H9 (cell line): ENCODE measurements around the gene FXR1. TPM values are rescaled to one million over a fixed set of nuclear protein-coding genes. Genes with fewer than 3 reads are reported as not detected.

Source experiments
- DNase-seq: peaks from one replicate; pipeline ENCODE4 v3.0.0-alpha.2; 2017
- H2AFZ ChIP-seq: one replicate; pipeline ENCODE4 v1.6.1; 2013; ENCODE audit warnings: mild to moderate bottlenecking, low read length, control low read depth, moderate library complexity
- H2AK5ac ChIP-seq: 2 replicates; pipeline ENCODE4 v1.6.1; 2013; ENCODE audit warnings: low read length, control low read depth, mixed read lengths; ENCODE audit not compliant: insufficient read length
- H2BK120ac ChIP-seq: one replicate; pipeline ENCODE4 v1.6.1; 2013; ENCODE audit warnings: low read depth, mild to moderate bottlenecking, low read length, control low read depth, inconsistent platforms; ENCODE audit not compliant: poor library complexity, severe bottlenecking
- H2BK12ac ChIP-seq: 2 replicates; pipeline ENCODE4 v1.6.1; 2013; ENCODE audit warnings: low read length, control low read depth, mixed read lengths, low read depth; ENCODE audit not compliant: insufficient read length
- H2BK15ac ChIP-seq: 2 replicates; pipeline ENCODE4 v1.6.1; 2013; ENCODE audit warnings: low read depth, low read length, control low read depth
- H2BK20ac ChIP-seq: one replicate; pipeline ENCODE4 v1.6.1; 2013; ENCODE audit warnings: low read depth, mild to moderate bottlenecking, low read length, control low read depth, inconsistent platforms; ENCODE audit not compliant: poor library complexity, severe bottlenecking
- H2BK5ac ChIP-seq: 2 replicates; pipeline ENCODE4 v1.6.1; 2013; ENCODE audit warnings: low read length, control low read depth, mixed read lengths; ENCODE audit not compliant: insufficient read length
- H3K14ac ChIP-seq: 2 replicates; pipeline ENCODE4 v1.6.1; 2013; ENCODE audit warnings: low read length, control low read depth; ENCODE audit not compliant: insufficient read depth
- H3K18ac ChIP-seq: 2 replicates; pipeline ENCODE4 v1.6.1; 2013; ENCODE audit warnings: low read depth, mild to moderate bottlenecking, mixed read lengths, low read length, control low read depth; ENCODE audit not compliant: insufficient read length
- H3K23ac ChIP-seq: 2 replicates; pipeline ENCODE4 v1.6.1; 2013; ENCODE audit warnings: low read length, control low read depth, mixed read lengths, low read depth; ENCODE audit not compliant: insufficient read length
- H3K23me2 ChIP-seq: 2 replicates; pipeline ENCODE4 v1.6.1; 2013; ENCODE audit warnings: low read depth, mild to moderate bottlenecking, mixed read lengths, low read length, control low read depth; ENCODE audit not compliant: insufficient read length, poor library complexity, severe bottlenecking
- H3K27ac ChIP-seq: 2 replicates; pipeline ENCODE4 v1.5.1; 2013; ENCODE audit warnings: low read length, control low read depth, mixed read lengths, low read depth; ENCODE audit not compliant: insufficient read length
- H3K27me3 ChIP-seq: 2 replicates; pipeline ENCODE4 v1.6.1; 2013; ENCODE audit warnings: low read length, control low read depth, inconsistent platforms; ENCODE audit not compliant: insufficient read depth
- H3K4ac ChIP-seq: 2 replicates; pipeline ENCODE4 v1.6.1; 2013; ENCODE audit warnings: low read depth, mild to moderate bottlenecking, control low read depth, inconsistent platforms, low read length, moderate library complexity
- H3K4me1 ChIP-seq: 2 replicates; pipeline ENCODE4 v1.6.1; 2013; ENCODE audit warnings: low read length, control low read depth, inconsistent platforms; ENCODE audit not compliant: insufficient read depth
- H3K4me2 ChIP-seq: 2 replicates; pipeline ENCODE4 v1.6.1; 2013; ENCODE audit warnings: low read length, control low read depth, mixed read lengths; ENCODE audit not compliant: insufficient read length, insufficient read depth
- H3K56ac ChIP-seq: 2 replicates; pipeline ENCODE4 v1.6.1; 2013; ENCODE audit warnings: low read depth, mild to moderate bottlenecking, mixed read lengths, low read length, control low read depth; ENCODE audit not compliant: insufficient read length
- H3K79me1 ChIP-seq: 2 replicates; pipeline ENCODE4 v1.6.1; 2013; ENCODE audit warnings: low read depth, mild to moderate bottlenecking, moderate library complexity, low read length, control low read depth, inconsistent platforms; ENCODE audit not compliant: insufficient read depth, poor library complexity, severe bottlenecking
- H3K79me2 ChIP-seq: 2 replicates; pipeline ENCODE4 v1.6.1; 2013; ENCODE audit warnings: low read length, control low read depth, inconsistent platforms; ENCODE audit not compliant: insufficient read depth
- H3K9ac ChIP-seq: 2 replicates; pipeline ENCODE4 v1.6.1; 2013; ENCODE audit warnings: low read length, control low read depth, mixed read lengths; ENCODE audit not compliant: insufficient read length; ENCODE audit errors: extremely low read depth
- H3K9me3 ChIP-seq: one replicate; pipeline ENCODE4 v1.6.1; 2013; ENCODE audit warnings: low read depth, low read length, inconsistent platforms; ENCODE audit not compliant: control insufficient read depth
- H3T11ph ChIP-seq: one replicate; pipeline ENCODE4 v1.6.1; 2013; ENCODE audit warnings: mild to moderate bottlenecking, low read length, control low read depth, inconsistent platforms
- H4K20me1 ChIP-seq: one replicate; pipeline ENCODE4 v1.6.1; 2013; ENCODE audit not compliant: control insufficient read depth, insufficient read length, insufficient read depth
- H4K5ac ChIP-seq: 2 replicates; pipeline ENCODE4 v1.6.1; 2013; ENCODE audit warnings: low read depth, mild to moderate bottlenecking, mixed read lengths, low read length, control low read depth; ENCODE audit not compliant: insufficient read length
- H4K8ac ChIP-seq: replicated peaks from 2 replicates; pipeline ENCODE4 v1.6.1; 2013; ENCODE audit warnings: low read length, control low read depth, mixed read lengths, low read depth; ENCODE audit not compliant: insufficient read length
- H4K91ac ChIP-seq: 2 replicates; pipeline ENCODE4 v1.6.1; 2013; ENCODE audit warnings: low read depth, mild to moderate bottlenecking, moderate library complexity, mixed read lengths, low read length, control low read depth; ENCODE audit not compliant: insufficient read length
- H3K27ac Mint-ChIP-seq, 3 experiments: 2 replicates in 2 of 3; 3 replicates in 1 of 3; pipeline ENCODE4 v1.8.0; 2020 to 2021; ENCODE audit warnings: mixed read lengths in 3 of 3, mild to moderate bottlenecking in 1 of 3, moderate library complexity in 1 of 3
- H3K27me3 Mint-ChIP-seq: 2 replicates; pipeline ENCODE4 v1.8.0; 2021; ENCODE audit warnings: low read depth, mild to moderate bottlenecking, moderate library complexity, mixed read lengths
- H3K36me3 Mint-ChIP-seq, 3 experiments: 2 replicates in 2 of 3; 3 replicates in 1 of 3; pipeline ENCODE4 v1.8.0; 2020 to 2021; ENCODE audit warnings: low read depth in 3 of 3, mixed read lengths in 3 of 3; ENCODE audit not compliant: insufficient read depth in 1 of 3
- H3K4me1 Mint-ChIP-seq, 2 experiments: 2 replicates each; pipeline ENCODE4 v1.8.0; 2020; ENCODE audit warnings: mixed read lengths in 2 of 2
- H3K4me3 Mint-ChIP-seq, 2 experiments: 2 replicates in 1 of 2; 3 replicates in 1 of 2; pipeline ENCODE4 v1.8.0; 2020 to 2021; ENCODE audit warnings: mild to moderate bottlenecking in 2 of 2, mixed read lengths in 2 of 2, moderate library complexity in 1 of 2
- H3K9me3 Mint-ChIP-seq, 2 experiments: 2 replicates in 1 of 2; 3 replicates in 1 of 2; pipeline ENCODE4 v1.8.0; 2020; ENCODE audit warnings: mild to moderate bottlenecking in 2 of 2, mixed read lengths in 2 of 2, moderate library complexity in 1 of 2
- total RNA-seq: library from RNA; stranded (reverse); gene quantifications from 2 replicates; pipeline ENCODE4 v1.2.1, GENCODE V29; 2021
- TF ChIP-seq, protein P1 (sequence below): fragments of 200-600 bp; sonication (generic); conservative IDR thresholded peaks from 3 replicates; pipeline ENCODE4 v1.8.0; 2021; ENCODE audit warnings: antibody characterized with exemption, mild to moderate bottlenecking

The FXR1 gene
- total RNA-seq, 1 experiment from 2014 or later, result 240 TPM

DNA sequence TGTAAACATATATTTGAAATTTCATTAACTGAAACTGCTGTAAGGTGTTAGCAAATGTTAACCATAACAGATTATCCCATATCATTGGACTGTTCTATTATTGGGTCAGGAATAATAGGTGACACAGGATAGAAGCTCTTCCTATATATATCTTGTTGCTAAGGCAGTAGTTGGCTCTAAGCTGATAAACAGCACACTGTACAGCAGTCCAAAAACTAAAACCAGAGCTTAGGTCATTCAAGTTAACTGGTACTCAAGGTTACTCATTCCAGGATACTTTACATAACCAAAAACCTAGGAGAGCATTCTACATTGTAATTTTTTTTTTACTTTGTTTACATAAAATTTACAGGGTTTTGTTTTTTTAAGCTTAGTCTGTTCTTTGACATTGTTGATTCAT is 68.1 kb downstream of the FXR1 start:
- Histone ChIP-seq H3K4me2 (no peak overlapping the region), H3K18ac (no peak overlapping the region), H2BK120ac (no peak overlapping the region), H3K27me3 (no peaks in the 10 kb centered on the region), H4K5ac (no peak overlapping the region), H3K23ac (no peak overlapping the region), H2BK5ac (no peak overlapping the region), H3K4ac (no peak overlapping the region), H3T11ph (no peak overlapping the region), H3K4me1 (no peaks in the 10 kb centered on the region), H4K91ac (no peak overlapping the region), H2AK5ac (no peak overlapping the region), H2AFZ (no peak overlapping the region), H2BK15ac (no peak overlapping the region), H3K9ac (no peak overlapping the region), H2BK12ac (no peak overlapping the region), H2BK20ac (no peak overlapping the region), H3K9me3 (no peaks in the 10 kb centered on the region), H4K20me1 (no peaks in the 10 kb centered on the region), H3K79me2 (no peaks in the 10 kb centered on the region), H3K14ac (no peak overlapping the region), H4K8ac (no peak overlapping the region), H3K56ac (no peak overlapping the region), H3K27ac (no peak overlapping the region), H3K79me1 (no peaks in the 10 kb centered on the region), H3K23me2 (no peaks in the 10 kb centered on the region)
- TF ChIP-seq, protein P1, sequence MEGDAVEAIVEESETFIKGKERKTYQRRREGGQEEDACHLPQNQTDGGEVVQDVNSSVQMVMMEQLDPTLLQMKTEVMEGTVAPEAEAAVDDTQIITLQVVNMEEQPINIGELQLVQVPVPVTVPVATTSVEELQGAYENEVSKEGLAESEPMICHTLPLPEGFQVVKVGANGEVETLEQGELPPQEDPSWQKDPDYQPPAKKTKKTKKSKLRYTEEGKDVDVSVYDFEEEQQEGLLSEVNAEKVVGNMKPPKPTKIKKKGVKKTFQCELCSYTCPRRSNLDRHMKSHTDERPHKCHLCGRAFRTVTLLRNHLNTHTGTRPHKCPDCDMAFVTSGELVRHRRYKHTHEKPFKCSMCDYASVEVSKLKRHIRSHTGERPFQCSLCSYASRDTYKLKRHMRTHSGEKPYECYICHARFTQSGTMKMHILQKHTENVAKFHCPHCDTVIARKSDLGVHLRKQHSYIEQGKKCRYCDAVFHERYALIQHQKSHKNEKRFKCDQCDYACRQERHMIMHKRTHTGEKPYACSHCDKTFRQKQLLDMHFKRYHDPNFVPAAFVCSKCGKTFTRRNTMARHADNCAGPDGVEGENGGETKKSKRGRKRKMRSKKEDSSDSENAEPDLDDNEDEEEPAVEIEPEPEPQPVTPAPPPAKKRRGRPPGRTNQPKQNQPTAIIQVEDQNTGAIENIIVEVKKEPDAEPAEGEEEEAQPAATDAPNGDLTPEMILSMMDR, result no peak
- H3K9me3 Mint-ChIP-seq, result no peaks in the 10 kb centered on the region
- no peak overlapping the region for H3K4me3 Mint-ChIP-seq
- H3K36me3 Mint-ChIP-seq, result peaks cover 4 to 22% (median 19%) of the 10 kb centered on the region in 3 experiments; a peak in 5 of 7 replicates
- 0 out of 7 replicates have a peak overlapping the region, but pooled peaks of 1 of the 3 experiments have one; percentile 51 for H3K27ac Mint-ChIP-seq
- no peaks in the 10 kb centered on the region for H3K4me1 Mint-ChIP-seq
- DNase-seq, result no peak
- H3K27me3 Mint-ChIP-seq, result no peaks in the 10 kb centered on the region
